Measurements from ENCODE around the gene GRIA3.

The GRIA3 gene

DNA sequence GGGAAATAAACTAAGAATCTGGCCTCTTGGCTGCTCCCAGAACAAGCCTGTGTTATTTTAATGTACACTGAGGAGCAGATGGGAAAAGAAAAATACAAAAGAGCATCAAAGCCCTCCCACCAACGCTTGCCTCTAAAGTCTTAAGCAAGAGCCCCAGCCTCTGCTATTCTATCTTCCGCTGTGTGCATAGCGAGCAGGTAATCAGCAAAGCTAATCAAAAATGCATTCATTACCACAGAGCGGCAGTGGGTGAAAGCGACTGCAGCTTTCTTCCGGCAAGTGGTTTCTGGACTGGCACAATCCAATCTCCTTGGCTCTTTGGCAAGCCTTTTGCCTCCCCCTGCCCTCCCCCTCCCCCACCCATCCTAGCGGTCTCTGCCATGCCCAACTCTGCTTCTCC lies 13.5 kb upstream of the GRIA3 start:
- Histone ChIP-seq H3K4me1 (ENCODE audit: insufficient read depth, low read length) (0 out of 2 replicates have a peak, but pooled peaks cover 2% of the 10 kb centered on the region), H3K9ac (ENCODE audit: low read depth, low read length) (no peak overlapping the region), H4K20me1 (ENCODE audit: insufficient read depth, low read length) (no peaks in the 10 kb centered on the region), H2AFZ (ENCODE audit: low read depth, low read length) (no peak overlapping the region), H3K27ac (ENCODE audit: low read length) (no peak overlapping the region), H3K4me3 (ENCODE audit: low read depth in 1 of 2, low read length in 2 of 2) (no peak overlapping the region), H3K79me2 (ENCODE audit: insufficient read depth, low read length) (no peaks in the 10 kb centered on the region), H3K9me3 (ENCODE audit: insufficient read depth, low read length, severe bottlenecking) (no peaks in the 10 kb centered on the region), H3K4me2 (ENCODE audit: insufficient read depth, low read length) (no peak overlapping the region), H3K36me3 (ENCODE audit: insufficient read depth, low read length) (no peaks in the 10 kb centered on the region), H3K27me3 (ENCODE audit: insufficient read depth, low read length, poor library complexity) (no peaks in the 10 kb centered on the region)
- TF ChIP-seq EZH2 (IDR thresholded peaks at IDR 0.05; ENCODE audit: borderline replicate concordance, low read depth, low read length, severe bottlenecking), result no peak
- TF ChIP-seq, protein P1, sequence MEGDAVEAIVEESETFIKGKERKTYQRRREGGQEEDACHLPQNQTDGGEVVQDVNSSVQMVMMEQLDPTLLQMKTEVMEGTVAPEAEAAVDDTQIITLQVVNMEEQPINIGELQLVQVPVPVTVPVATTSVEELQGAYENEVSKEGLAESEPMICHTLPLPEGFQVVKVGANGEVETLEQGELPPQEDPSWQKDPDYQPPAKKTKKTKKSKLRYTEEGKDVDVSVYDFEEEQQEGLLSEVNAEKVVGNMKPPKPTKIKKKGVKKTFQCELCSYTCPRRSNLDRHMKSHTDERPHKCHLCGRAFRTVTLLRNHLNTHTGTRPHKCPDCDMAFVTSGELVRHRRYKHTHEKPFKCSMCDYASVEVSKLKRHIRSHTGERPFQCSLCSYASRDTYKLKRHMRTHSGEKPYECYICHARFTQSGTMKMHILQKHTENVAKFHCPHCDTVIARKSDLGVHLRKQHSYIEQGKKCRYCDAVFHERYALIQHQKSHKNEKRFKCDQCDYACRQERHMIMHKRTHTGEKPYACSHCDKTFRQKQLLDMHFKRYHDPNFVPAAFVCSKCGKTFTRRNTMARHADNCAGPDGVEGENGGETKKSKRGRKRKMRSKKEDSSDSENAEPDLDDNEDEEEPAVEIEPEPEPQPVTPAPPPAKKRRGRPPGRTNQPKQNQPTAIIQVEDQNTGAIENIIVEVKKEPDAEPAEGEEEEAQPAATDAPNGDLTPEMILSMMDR (IDR thresholded peaks at IDR 0.05; ENCODE audit: borderline replicate concordance, extremely low read depth, low read length, poor library complexity, severe bottlenecking), result no peak
- DNase-seq (no peak), ATAC-seq (ENCODE audit: insufficient read depth, low read depth) (no peak)

GRCh38 chrX:123171781-123172180 lies 12.3 kb upstream of the GRIA3 start:
- Histone ChIP-seq H3K36me3 (ENCODE audit: insufficient read depth, low read length) (no peaks in the 10 kb centered on the region), H3K4me1 (ENCODE audit: insufficient read depth, low read length) (0 out of 2 replicates have a peak, but pooled peaks cover 2% of the 10 kb centered on the region), H3K79me2 (ENCODE audit: insufficient read depth, low read length) (no peaks in the 10 kb centered on the region), H2AFZ (ENCODE audit: low read depth, low read length) (no peak overlapping the region), H3K27ac (ENCODE audit: low read length) (no peak overlapping the region), H3K27me3 (ENCODE audit: insufficient read depth, low read length, poor library complexity) (no peaks in the 10 kb centered on the region), H3K4me3 (ENCODE audit: low read depth in 1 of 2, low read length in 2 of 2) (no peak overlapping the region), H4K20me1 (ENCODE audit: insufficient read depth, low read length) (no peaks in the 10 kb centered on the region), H3K4me2 (ENCODE audit: insufficient read depth, low read length) (no peak overlapping the region), H3K9ac (ENCODE audit: low read depth, low read length) (no peak overlapping the region), H3K9me3 (ENCODE audit: insufficient read depth, low read length, severe bottlenecking) (no peaks in the 10 kb centered on the region)
- TF ChIP-seq, protein P1 (IDR thresholded peaks at IDR 0.05; ENCODE audit: borderline replicate concordance, extremely low read depth, low read length, poor library complexity, severe bottlenecking), result no peak
- TF ChIP-seq EZH2 (IDR thresholded peaks at IDR 0.05; ENCODE audit: borderline replicate concordance, low read depth, low read length, severe bottlenecking), result no peak
- ATAC-seq (ENCODE audit: insufficient read depth, low read depth) (no peak), DNase-seq (no peak)

DNA sequence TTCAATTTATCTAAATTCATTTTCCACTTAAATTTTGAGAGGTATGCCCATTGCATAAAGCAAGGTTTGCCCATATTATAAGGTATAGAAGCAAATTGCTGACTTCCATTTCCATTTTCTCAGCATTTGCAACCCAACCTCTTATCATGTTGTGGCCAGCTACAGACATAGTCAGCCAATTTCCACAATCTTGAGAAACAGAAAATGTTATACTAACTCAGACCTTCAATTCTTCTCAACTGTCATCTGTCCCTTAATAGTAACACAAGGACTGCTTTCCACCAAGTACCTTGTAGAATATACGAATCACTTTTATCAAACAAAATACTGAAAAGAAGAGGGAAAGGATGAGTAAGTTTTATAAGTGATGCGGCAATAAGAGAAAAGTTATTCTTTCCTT lies 11.2 kb upstream of the GRIA3 start:
- H4K20me1 ChIP-seq (ENCODE audit: insufficient read depth, low read length), result no peaks in the 10 kb centered on the region
- no peak overlapping the region for H2AFZ ChIP-seq (ENCODE audit: low read depth, low read length)
- no peak overlapping the region for H3K4me3 ChIP-seq (ENCODE audit: low read depth in 1 of 2, low read length in 2 of 2)
- no peaks in the 10 kb centered on the region for H3K27me3 ChIP-seq (ENCODE audit: insufficient read depth, low read length, poor library complexity)
- no peaks in the 10 kb centered on the region for H3K36me3 ChIP-seq (ENCODE audit: insufficient read depth, low read length)
- H3K4me1 ChIP-seq (ENCODE audit: insufficient read depth, low read length), result 0 out of 2 replicates have a peak, but pooled peaks cover 2% of the 10 kb centered on the region
- ATAC-seq (ENCODE audit: insufficient read depth, low read depth), result no peak
- no peak for DNase-seq
- no peak overlapping the region for H3K9ac ChIP-seq (ENCODE audit: low read depth, low read length)
- H3K27ac ChIP-seq (ENCODE audit: low read length), result no peak overlapping the region
- TF ChIP-seq EZH2 (IDR thresholded peaks at IDR 0.05; ENCODE audit: borderline replicate concordance, low read depth, low read length, severe bottlenecking), result no peak
- TF ChIP-seq, protein P1 (IDR thresholded peaks at IDR 0.05; ENCODE audit: borderline replicate concordance, extremely low read depth, low read length, poor library complexity, severe bottlenecking), result no peak
- no peaks in the 10 kb centered on the region for H3K9me3 ChIP-seq (ENCODE audit: insufficient read depth, low read length, severe bottlenecking)
- no peak overlapping the region for H3K4me2 ChIP-seq (ENCODE audit: insufficient read depth, low read length)
- no peaks in the 10 kb centered on the region for H3K79me2 ChIP-seq (ENCODE audit: insufficient read depth, low read length)

DNA sequence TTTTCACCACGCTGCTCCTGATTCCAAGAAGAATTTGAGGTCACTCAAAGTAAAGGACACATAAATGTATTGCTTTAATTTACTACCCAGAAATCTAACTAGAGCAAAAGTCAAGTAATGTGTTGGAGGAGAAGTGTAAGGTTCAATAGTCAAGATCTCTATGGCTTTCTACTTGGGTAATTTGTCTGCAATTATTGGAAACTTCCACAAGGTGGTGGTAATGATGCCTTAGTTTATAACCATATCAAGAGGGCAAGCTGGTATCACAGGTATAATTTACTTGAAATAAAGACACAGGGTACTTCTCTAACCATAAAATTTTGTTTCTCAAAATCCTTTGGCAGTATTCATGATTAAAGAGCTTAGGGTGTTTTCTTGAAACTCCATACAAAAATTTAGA lies 10.2 kb upstream of the GRIA3 start:
- H3K4me1 ChIP-seq (ENCODE audit: insufficient read depth, low read length), result 0 out of 2 replicates have a peak, but pooled peaks cover 2% of the 10 kb centered on the region
- no peak overlapping the region for H3K4me3 ChIP-seq (ENCODE audit: low read depth in 1 of 2, low read length in 2 of 2)
- H3K27ac ChIP-seq (ENCODE audit: low read length), result no peak overlapping the region
- no peak overlapping the region for H2AFZ ChIP-seq (ENCODE audit: low read depth, low read length)
- H3K79me2 ChIP-seq (ENCODE audit: insufficient read depth, low read length), result no peaks in the 10 kb centered on the region
- H3K36me3 ChIP-seq (ENCODE audit: insufficient read depth, low read length), result no peaks in the 10 kb centered on the region
- no peak overlapping the region for H3K4me2 ChIP-seq (ENCODE audit: insufficient read depth, low read length)
- H4K20me1 ChIP-seq (ENCODE audit: insufficient read depth, low read length), result no peaks in the 10 kb centered on the region
- H3K9me3 ChIP-seq (ENCODE audit: insufficient read depth, low read length, severe bottlenecking), result no peaks in the 10 kb centered on the region
- H3K27me3 ChIP-seq (ENCODE audit: insufficient read depth, low read length, poor library complexity), result no peaks in the 10 kb centered on the region
- DNase-seq (no peak), ATAC-seq (ENCODE audit: insufficient read depth, low read depth) (no peak)
- no peak for TF ChIP-seq EZH2 (IDR thresholded peaks at IDR 0.05; ENCODE audit: borderline replicate concordance, low read depth, low read length, severe bottlenecking)
- TF ChIP-seq, protein P1 (IDR thresholded peaks at IDR 0.05; ENCODE audit: borderline replicate concordance, extremely low read depth, low read length, poor library complexity, severe bottlenecking), result peak; percentile 43
- no peak overlapping the region for H3K9ac ChIP-seq (ENCODE audit: low read depth, low read length)

All from DND-41 (cell line).